ENCODE results near the gene ZNF678.

GRCh38 chr1:227574926-227575325 lies 11.6 kb downstream of the ZNF678 start:
- TF ChIP-seq, protein P1, sequence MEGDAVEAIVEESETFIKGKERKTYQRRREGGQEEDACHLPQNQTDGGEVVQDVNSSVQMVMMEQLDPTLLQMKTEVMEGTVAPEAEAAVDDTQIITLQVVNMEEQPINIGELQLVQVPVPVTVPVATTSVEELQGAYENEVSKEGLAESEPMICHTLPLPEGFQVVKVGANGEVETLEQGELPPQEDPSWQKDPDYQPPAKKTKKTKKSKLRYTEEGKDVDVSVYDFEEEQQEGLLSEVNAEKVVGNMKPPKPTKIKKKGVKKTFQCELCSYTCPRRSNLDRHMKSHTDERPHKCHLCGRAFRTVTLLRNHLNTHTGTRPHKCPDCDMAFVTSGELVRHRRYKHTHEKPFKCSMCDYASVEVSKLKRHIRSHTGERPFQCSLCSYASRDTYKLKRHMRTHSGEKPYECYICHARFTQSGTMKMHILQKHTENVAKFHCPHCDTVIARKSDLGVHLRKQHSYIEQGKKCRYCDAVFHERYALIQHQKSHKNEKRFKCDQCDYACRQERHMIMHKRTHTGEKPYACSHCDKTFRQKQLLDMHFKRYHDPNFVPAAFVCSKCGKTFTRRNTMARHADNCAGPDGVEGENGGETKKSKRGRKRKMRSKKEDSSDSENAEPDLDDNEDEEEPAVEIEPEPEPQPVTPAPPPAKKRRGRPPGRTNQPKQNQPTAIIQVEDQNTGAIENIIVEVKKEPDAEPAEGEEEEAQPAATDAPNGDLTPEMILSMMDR (IDR thresholded peaks at IDR 0.05) = no peak
- TF ChIP-seq POLR2AphosphoS5 (IDR thresholded peaks at IDR 0.05) = no peak

Measured in sigmoid colon (tissue), 4 donors.